Fibroblast of villous mesenchyme (primary cell): ENCODE data around the gene KIF11. TPM values are rescaled to one million over a fixed set of nuclear protein-coding genes. Genes with fewer than 3 reads are reported as not detected.
"Not testable (repeated sequence)": the region's sequence is repeated elsewhere in the genome, so short reads cannot be mapped to it uniquely, and the experiment has no call there.

Experiments used
- DNase-seq: peaks from one replicate; pipeline ENCODE4 v3.0.0-alpha.2; 2010; ENCODE audit warnings: low read depth
- H3K4me3 ChIP-seq: 2 replicates; pipeline ENCODE4 v1.5.1; 2011; ENCODE audit warnings: low read depth, mild to moderate bottlenecking, low read length
- total RNA-seq: library from RNA; depleted of rRNA; stranded (reverse); fragments of >200 nt; gene quantifications from 2 replicates; pipeline ENCODE4 v1.2.3, GENCODE V29; 2012
- TF ChIP-seq, protein P1 (sequence below): IDR thresholded peaks from 2 replicates; pipeline ENCODE4 v1.5.1; 2012; ENCODE audit warnings: low read depth, mild to moderate bottlenecking, low read length; ENCODE audit not compliant: insufficient read depth

Gene KIF11
- total RNA-seq, 1 donor: 20.7 TPM

DNA sequence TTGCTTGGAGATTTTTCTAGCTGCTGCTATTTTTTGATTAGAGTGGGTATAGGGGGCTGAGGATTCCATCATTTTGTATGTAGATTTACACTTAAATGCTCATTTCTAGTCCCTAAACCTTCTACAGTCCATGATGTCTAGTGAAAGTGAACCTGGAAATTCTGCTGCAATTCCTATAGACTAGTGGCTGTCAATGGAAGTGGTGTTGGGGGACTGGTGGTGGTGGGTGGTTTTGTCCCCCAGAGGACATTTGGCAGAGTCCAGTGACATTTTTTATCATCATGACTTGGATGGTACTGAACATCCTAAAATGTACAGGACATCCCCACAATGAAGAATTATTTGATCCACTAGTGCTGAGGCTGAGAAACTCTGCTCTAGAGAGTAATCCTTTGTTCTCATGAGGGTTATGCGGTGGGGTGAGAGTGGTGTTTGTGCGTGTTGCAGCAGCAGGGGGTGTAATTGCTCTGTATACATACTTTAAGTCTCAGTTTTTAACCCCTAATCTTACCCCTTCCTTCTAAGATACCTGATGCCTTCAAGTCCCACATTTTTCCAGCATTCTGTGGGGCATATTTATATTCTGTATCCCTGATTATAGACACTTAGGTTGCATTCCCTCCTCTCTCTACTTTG lies 35.0 kb downstream of the KIF11 start:
- TF ChIP-seq, protein P1, sequence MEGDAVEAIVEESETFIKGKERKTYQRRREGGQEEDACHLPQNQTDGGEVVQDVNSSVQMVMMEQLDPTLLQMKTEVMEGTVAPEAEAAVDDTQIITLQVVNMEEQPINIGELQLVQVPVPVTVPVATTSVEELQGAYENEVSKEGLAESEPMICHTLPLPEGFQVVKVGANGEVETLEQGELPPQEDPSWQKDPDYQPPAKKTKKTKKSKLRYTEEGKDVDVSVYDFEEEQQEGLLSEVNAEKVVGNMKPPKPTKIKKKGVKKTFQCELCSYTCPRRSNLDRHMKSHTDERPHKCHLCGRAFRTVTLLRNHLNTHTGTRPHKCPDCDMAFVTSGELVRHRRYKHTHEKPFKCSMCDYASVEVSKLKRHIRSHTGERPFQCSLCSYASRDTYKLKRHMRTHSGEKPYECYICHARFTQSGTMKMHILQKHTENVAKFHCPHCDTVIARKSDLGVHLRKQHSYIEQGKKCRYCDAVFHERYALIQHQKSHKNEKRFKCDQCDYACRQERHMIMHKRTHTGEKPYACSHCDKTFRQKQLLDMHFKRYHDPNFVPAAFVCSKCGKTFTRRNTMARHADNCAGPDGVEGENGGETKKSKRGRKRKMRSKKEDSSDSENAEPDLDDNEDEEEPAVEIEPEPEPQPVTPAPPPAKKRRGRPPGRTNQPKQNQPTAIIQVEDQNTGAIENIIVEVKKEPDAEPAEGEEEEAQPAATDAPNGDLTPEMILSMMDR: no peak
- no peak for DNase-seq
- H3K4me3 ChIP-seq: no peak overlapping the region

DNA sequence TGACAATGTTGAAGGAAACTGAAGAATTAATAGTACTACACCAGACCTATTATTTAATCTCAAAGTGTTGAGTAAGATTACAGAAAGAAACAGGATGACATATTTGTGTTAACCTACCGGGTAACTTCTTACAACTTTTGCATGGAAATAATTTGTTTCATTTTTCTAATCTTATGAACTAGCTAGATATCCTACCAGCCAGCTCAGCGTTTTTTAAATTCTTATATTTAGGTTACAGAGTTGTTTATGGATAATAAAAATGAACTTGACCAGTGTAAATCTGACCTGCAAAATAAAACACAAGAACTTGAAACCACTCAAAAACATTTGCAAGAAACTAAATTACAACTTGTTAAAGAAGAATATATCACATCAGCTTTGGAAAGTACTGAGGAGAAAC lies 37.0 kb downstream of the KIF11 start:
- no peak for DNase-seq
- no peak overlapping the region for H3K4me3 ChIP-seq
- TF ChIP-seq, protein P1: no peak

DNA sequence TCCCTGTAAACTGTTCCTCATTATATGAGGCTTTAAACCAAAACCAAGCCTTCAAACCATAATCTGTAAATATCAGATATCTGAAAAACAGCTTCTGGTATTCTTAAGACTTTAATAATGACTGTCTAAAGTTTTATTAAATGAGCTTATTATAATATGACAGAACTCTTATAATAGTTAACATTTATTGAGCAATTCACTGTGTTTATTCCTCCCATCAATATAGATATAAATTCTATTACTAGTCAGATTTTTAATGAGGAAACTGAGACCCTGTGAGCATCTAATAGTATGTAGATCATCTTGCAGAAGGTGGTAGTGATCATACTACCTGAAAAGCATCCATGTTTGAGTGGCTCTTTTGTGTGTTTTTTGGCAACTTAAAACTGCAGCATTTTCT lies 45.1 kb downstream of the KIF11 start:
- no peak overlapping the region for H3K4me3 ChIP-seq
- TF ChIP-seq, protein P1: no peak
- DNase-seq: no peak

DNA sequence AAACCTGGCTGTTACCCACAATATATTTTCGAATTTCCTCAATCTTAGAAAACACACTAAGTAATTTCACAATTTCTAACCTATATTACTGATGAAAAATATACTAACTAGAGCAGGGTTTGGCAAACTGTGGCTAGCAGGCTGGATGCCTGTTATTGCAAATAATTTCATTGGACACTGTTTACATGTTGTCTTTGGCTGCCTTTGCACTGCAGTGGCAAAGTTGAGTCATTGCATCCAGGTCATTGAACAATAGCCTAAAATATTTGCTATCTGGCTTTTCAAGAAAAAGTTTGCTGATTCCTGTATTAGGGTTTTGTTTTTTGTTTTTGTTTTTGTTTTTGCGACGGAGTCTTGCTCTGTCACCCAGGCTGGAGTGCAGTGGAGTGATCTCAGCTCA lies 47.2 kb downstream of the KIF11 start:
- TF ChIP-seq, protein P1: peak; percentile 18
- H3K4me3 ChIP-seq: no peak overlapping the region
- peak; percentile 31 for DNase-seq

DNA sequence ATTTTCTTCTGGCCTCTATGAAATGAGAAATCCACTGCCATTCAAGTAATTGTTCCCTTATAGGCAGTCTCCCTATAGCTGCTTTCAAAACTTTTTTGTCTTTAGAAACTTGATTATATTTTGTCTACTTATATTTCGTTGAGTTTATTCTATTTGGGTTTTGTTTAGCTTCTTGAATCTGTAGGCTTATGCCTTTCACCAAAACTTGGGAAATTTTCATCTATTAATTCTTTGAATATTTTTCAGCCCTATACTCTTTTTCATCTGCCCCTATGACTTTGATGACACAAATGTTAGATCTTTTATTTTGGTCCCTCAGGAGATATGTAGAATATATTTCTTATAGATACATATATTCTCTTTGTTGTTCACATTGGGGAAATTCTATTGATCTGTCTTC lies 48.6 kb downstream of the KIF11 start:
- TF ChIP-seq, protein P1: no peak
- DNase-seq: no peak
- no peak overlapping the region for H3K4me3 ChIP-seq

DNA sequence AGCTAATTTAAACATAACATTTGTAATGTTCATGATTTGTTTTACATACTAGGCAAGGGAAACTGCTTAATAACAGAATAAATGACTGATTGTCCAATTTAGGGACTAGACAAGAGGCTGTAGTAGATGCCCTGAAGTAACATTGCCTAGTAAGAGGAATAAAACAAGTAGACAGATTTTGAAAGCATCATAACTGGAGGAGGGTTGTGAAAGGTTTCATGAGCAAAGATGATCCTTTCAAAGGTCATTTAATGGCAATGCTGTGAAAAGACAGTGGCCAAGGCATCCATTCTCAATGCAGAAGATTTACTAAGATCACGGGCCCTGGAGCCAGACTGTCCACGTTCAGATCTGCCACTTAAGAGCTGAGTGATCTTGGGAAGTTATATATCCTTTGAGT lies 52.0 kb downstream of the KIF11 start:
- no peak overlapping the region for H3K4me3 ChIP-seq
- TF ChIP-seq, protein P1: no peak
- DNase-seq: no peak

DNA sequence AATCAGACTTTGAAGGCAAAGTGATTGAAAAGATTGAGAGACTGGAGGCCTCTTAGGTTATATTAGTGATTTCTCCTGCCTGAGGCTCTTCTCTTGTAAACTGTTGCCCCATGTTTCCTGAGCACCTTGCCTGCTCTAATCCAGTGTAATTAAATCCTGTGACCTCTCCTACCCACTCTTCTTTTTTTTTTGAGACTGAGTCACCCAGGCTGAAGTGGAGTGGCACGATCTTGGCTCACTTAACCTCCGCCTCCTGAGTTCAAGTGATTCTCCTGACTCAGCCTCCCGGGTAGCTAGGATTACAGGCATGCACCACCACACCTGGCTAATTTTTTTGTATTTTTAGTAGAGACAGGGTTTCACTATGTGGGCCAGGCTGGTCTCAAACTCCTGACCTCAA lies 57.9 kb downstream of the KIF11 start:
- not testable (repeated sequence) for H3K4me3 ChIP-seq, DNase-seq
